Prostate gland (tissue), 2 donors: ENCODE data around the gene GUCY2C.

Source experiments
- POLR2A ChIP-seq: fragments of 450-650 bp; IDR thresholded peaks from one replicate; pipeline ENCODE4 v1.6.1; 2016; ENCODE audit warnings: antibody characterized with exemption, mild to moderate bottlenecking
- POLR2AphosphoS5 ChIP-seq: sonication (generic); formaldehyde crosslinking; IDR thresholded peaks from one replicate; pipeline ENCODE4 v1.6.1; 2017; ENCODE audit warnings: antibody characterized with exemption
- TF ChIP-seq, protein P1 (sequence below), 4 experiments: fragments of 200-600 bp in 2 of 4; fragments of 450-650 bp in 2 of 4; sonication (generic) in 2 of 4; IDR thresholded peaks; 1 replicate in 3 of 4; 2 replicates in 1 of 4; pipeline ENCODE4 v1.5.1; 2016 to 2019; ENCODE audit warnings: antibody characterized with exemption in 4 of 4, mild to moderate bottlenecking in 2 of 4, moderate library complexity in 2 of 4

DNA sequence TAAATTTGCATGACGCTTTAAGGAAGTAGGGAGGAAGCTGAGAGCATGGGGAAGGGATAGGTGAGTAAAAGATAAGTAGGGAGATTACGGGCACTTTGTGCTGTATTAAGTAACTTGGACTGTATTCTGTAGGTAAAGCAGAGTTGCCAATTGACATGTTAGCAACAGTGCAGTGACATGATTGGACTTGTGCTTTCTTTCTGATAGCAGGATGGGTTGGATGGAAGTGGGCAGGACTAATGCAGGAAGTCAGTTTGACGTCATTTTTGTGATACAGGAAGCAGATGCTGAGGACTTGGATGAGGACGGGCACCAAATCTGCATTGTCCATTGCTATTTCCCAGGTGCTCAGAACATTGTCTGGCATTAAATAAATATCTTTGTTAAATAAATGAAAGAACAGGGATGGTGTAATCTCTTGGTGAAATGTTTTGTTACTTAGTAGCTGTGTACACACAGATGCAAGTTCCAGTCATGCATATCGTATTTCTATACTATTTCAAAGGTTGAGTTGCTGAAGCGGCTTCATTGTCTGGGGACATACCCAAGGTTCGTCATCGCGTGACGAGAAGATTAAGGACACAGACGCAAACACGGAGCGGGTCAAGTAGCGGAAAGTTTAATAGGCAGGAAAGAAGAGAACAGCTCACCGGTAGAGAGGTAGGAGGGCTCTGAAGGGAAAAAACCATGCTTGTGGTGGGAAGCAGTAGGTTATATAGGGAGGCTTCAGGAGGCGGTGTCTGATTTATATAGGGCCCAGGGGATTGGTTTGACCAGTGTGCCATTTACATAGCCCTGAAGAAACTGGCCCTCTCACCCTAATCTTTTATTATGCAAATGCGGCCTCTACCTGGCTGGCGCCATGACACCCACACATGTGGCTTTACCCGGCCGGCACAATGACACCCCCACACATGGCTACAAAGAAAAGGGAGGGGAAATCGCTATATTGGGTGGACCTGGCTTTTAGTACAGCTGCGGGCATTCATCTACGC is 30.7 kb downstream of the GUCY2C start:
- TF ChIP-seq, protein P1, sequence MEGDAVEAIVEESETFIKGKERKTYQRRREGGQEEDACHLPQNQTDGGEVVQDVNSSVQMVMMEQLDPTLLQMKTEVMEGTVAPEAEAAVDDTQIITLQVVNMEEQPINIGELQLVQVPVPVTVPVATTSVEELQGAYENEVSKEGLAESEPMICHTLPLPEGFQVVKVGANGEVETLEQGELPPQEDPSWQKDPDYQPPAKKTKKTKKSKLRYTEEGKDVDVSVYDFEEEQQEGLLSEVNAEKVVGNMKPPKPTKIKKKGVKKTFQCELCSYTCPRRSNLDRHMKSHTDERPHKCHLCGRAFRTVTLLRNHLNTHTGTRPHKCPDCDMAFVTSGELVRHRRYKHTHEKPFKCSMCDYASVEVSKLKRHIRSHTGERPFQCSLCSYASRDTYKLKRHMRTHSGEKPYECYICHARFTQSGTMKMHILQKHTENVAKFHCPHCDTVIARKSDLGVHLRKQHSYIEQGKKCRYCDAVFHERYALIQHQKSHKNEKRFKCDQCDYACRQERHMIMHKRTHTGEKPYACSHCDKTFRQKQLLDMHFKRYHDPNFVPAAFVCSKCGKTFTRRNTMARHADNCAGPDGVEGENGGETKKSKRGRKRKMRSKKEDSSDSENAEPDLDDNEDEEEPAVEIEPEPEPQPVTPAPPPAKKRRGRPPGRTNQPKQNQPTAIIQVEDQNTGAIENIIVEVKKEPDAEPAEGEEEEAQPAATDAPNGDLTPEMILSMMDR (IDR thresholded peaks at IDR 0.05) = no peak
- TF ChIP-seq POLR2AphosphoS5 (no peak), POLR2A (no peak)
